NB4 (cell line): ENCODE data around the gene CCR5.
A peak's percentile ranks its signal among the peaks of the same experiment; 100 is the strongest.

Source experiments
- DNase-seq: peaks from one replicate; pipeline ENCODE4 v3.0.0; 2010; ENCODE audit warnings: low read depth
- H3K4me3 ChIP-seq: one replicate; pipeline ENCODE4 v1.5.1; 2011; ENCODE audit warnings: mild to moderate bottlenecking, low read depth, low read length, moderate library complexity
- CTCF ChIP-seq: IDR thresholded peaks from one replicate; pipeline ENCODE4 v1.5.1; 2012; ENCODE audit warnings: low read depth, low read length
- MAX ChIP-seq: IDR thresholded peaks from 2 replicates; pipeline ENCODE4 v1.6.1; 2011; ENCODE audit warnings: low read depth, low read length
- MYC ChIP-seq: IDR thresholded peaks from 2 replicates; pipeline ENCODE4 v1.6.1; 2011; ENCODE audit warnings: low read depth, low read length
- POLR2A ChIP-seq: IDR thresholded peaks from 2 replicates; pipeline ENCODE4 v1.6.1; 2011; ENCODE audit warnings: mild to moderate bottlenecking; ENCODE audit not compliant: insufficient read length; ENCODE audit errors: extremely low read depth

The CCR5 gene

GRCh38 chr3:46406443-46406787 lies 35.7 kb downstream of the CCR5 start:
- TF ChIP-seq CTCF (no peak), MYC (no peak), MAX (no peak), POLR2A (no peak)
- no peak overlapping the region for H3K4me3 ChIP-seq
- peak; percentile 42 for DNase-seq

- peak; percentile 85 for DNase-seq
- TF ChIP-seq CTCF: no peak
- TF ChIP-seq MYC: 0 out of 2 replicates have a peak, but pooled peaks have one; percentile 56
- TF ChIP-seq POLR2A: no peak
- TF ChIP-seq MAX: peak; percentile 51
- peak within 1 kb of the TSS; percentile 6 for H3K4me3 ChIP-seq
Measured at GRCh38 chr3:46406788-46407611, 36.3 kb downstream of the CCR5 start, which contains the start of the genes CCR5AS and CCRL2. Gene CCR5AS, minus strand, starts transcription at chr3:46407066. Gene CCRL2, plus strand, starts transcription at chr3:46407259. Its CDS starts 821 bp downstream, at chr3:46408080.

- H3K4me3 ChIP-seq: peak overlapping the region; percentile 6
- no peak for DNase-seq
- TF ChIP-seq POLR2A (no peak), CTCF (no peak), MAX (no peak), MYC (no peak)
Measured at GRCh38 chr3:46407970-46408369, 37.2 kb downstream of the CCR5 start.

- no peak overlapping the region for H3K4me3 ChIP-seq
- no peak for DNase-seq
- TF ChIP-seq CTCF: no peak
- no peak for TF ChIP-seq MYC
- no peak for TF ChIP-seq POLR2A
- no peak for TF ChIP-seq MAX
Measured at GRCh38 chr3:46408853-46409252, 38.1 kb downstream of the CCR5 start.

- H3K4me3 ChIP-seq: no peak overlapping the region
- DNase-seq: no peak
- TF ChIP-seq MAX (no peak), CTCF (no peak), POLR2A (no peak), MYC (no peak)
Measured at GRCh38 chr3:46409739-46410489, 39.2 kb downstream of the CCR5 start.
